ENCODE measurements around the gene LGMN. TPM values are rescaled to one million over a fixed set of nuclear protein-coding genes. Genes with fewer than 3 reads are reported as not detected.

The LGMN gene
- total and polyA plus RNA-seq, 2 of the 13 experiments (the other 11 are each of a cell fraction or from before 2014, with no cell fraction given): 28.9 to 76.4 TPM

GRCh38 chr14:92748259-92749016 lies at the start of gene LGMN (continued):
- TF ChIP-seq ATF4 (CRISPR knock-in tag; IDR thresholded peaks at IDR 0.05) (no peak), ZNF737 (CRISPR knock-in tag; IDR thresholded peaks at IDR 0.05; ENCODE audit: borderline replicate concordance) (no peak), MYC (CRISPR knock-in tag; IDR thresholded peaks at IDR 0.05; ENCODE audit: borderline replicate concordance) (peak; percentile 53; the same call in 1 of the 2 replicates), ZNF75D (CRISPR knock-in tag; IDR thresholded peaks at IDR 0.05; ENCODE audit: borderline replicate concordance) (no peak), MEF2D (CRISPR knock-in tag; IDR thresholded peaks at IDR 0.05) (peak; percentile 49; the same call in 1 of the 2 replicates), TP53 (CRISPR knock-in tag; conservative IDR thresholded peaks at IDR 0.05) (no peak), ZNF569 (CRISPR knock-in tag; IDR thresholded peaks at IDR 0.05; ENCODE audit: borderline replicate concordance) (no peak), SMYD3 (CRISPR knock-in tag; IDR thresholded peaks at IDR 0.05) (no peak), STAT6 (CRISPR knock-in tag; IDR thresholded peaks at IDR 0.05; ENCODE audit: borderline replicate concordance) (0 out of 2 replicates have a peak, but pooled peaks have one; percentile 27), REXO4 (CRISPR knock-in tag; IDR thresholded peaks at IDR 0.05; ENCODE audit: borderline replicate concordance) (no peak), NFE2L1 (CRISPR knock-in tag; IDR thresholded peaks at IDR 0.05; ENCODE audit: borderline replicate concordance) (no peak), TEAD3 (CRISPR knock-in tag; optimal IDR thresholded peaks at IDR 0.05; ENCODE audit: borderline replicate concordance) (peak; percentile 56), JUN (CRISPR knock-in tag; IDR thresholded peaks at IDR 0.05) (peak; percentile 66), ZNF430 (CRISPR knock-in tag; IDR thresholded peaks at IDR 0.05) (peak; percentile 41; the same call in 1 of the 2 replicates), ZBTB46 (CRISPR knock-in tag; IDR thresholded peaks at IDR 0.05; ENCODE audit: borderline replicate concordance) (no peak), ZNF3 (CRISPR knock-in tag; IDR thresholded peaks at IDR 0.05) (no peak), ZNF710 (CRISPR knock-in tag; IDR thresholded peaks at IDR 0.05; ENCODE audit: borderline replicate concordance) (peak; percentile 39; the same call in 1 of the 2 replicates), ZNF558 (CRISPR knock-in tag; IDR thresholded peaks at IDR 0.05; ENCODE audit: borderline replicate concordance) (0 out of 2 replicates have a peak, but pooled peaks have one; percentile 72), TIGD3 (CRISPR knock-in tag; IDR thresholded peaks at IDR 0.05; ENCODE audit: borderline replicate concordance) (0 out of 2 replicates have a peak, but pooled peaks have one; percentile 76)
